ENCODE measurements around the gene HIF3A.

GRCh38 chr19:46337487-46337886 lies 40.6 kb downstream of the HIF3A start:
- TF ChIP-seq GATA2 (IDR thresholded peaks at IDR 0.05; ENCODE audit: low read depth, low read length) (no peak), GATA3 (IDR thresholded peaks at IDR 0.05; ENCODE audit: low read depth, low read length) (no peak)

Measured in SH-SY5Y (cell line).